ENCODE results near the gene PER2.
A peak's percentile ranks its signal among the peaks of the same experiment; 100 is the strongest.
"Not testable (repeated sequence)": the region's sequence is repeated elsewhere in the genome, so short reads cannot be mapped to it uniquely, and the experiment has no call there.

The PER2 gene

GRCh38 chr2:238274152-238274865 lies 14.1 kb downstream of the PER2 start:
- H3K9me3 Mint-ChIP-seq, result no peaks in the 10 kb centered on the region
- H3K36me3 Mint-ChIP-seq (ENCODE audit: low read depth), result peaks cover 88% of the 10 kb centered on the region
- peak overlapping the region; percentile 85 for H3K27ac Mint-ChIP-seq
- no peaks in the 10 kb centered on the region for H3K27me3 Mint-ChIP-seq
- H3K4me3 Mint-ChIP-seq, result no peak overlapping the region
- intact Hi-C loops (cut with micrococcal nuclease), result no loop called here
- peaks cover 15% of the 10 kb centered on the region for H3K4me1 Mint-ChIP-seq (ENCODE audit: low read depth)

- Mint-ChIP-seq H3K4me1 (ENCODE audit: low read depth) (peaks cover 15% of the 10 kb centered on the region), H3K4me3 (peak overlapping the region; percentile 22), H3K27ac (peak overlapping the region; percentile 85), H3K36me3 (ENCODE audit: low read depth) (peaks cover 93% of the 10 kb centered on the region)
- H3K27me3 Mint-ChIP-seq; H3K9me3 Mint-ChIP-seq; intact Hi-C loops (cut with micrococcal nuclease): not testable (repeated sequence)
These were observed 15.0 kb downstream of the PER2 start for GRCh38 chr2:238273433-238273832.

DNA sequence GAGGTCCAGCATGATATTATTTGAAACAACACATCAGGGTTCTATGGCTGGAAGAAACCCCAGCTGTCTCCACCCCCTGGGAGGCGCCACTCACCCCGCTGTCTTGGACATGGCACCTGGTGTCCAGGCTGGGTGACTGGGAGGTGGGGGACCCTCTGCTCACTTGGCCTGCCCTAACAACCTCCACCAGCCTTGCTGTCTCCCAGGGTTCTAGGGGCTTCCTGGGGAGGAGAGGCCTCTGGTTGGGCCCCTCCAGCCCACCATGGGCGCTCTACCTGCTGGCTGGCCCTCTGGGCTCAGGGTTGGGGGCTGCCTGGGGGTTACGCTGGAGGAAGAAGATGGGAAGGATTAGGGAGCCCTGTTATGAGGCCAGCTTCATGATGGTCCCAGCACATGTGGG lies 16.3 kb downstream of the PER2 start:
- peaks cover 15% of the 10 kb centered on the region for H3K4me1 Mint-ChIP-seq (ENCODE audit: low read depth)
- no peaks in the 10 kb centered on the region for H3K27me3 Mint-ChIP-seq
- H3K27ac Mint-ChIP-seq, result peak overlapping the region; percentile 85
- no peaks in the 10 kb centered on the region for H3K9me3 Mint-ChIP-seq
- peaks cover 94% of the 10 kb centered on the region for H3K36me3 Mint-ChIP-seq (ENCODE audit: low read depth)
- no peak overlapping the region for H3K4me3 Mint-ChIP-seq
- intact Hi-C loops (cut with micrococcal nuclease), result no loop called here

DNA sequence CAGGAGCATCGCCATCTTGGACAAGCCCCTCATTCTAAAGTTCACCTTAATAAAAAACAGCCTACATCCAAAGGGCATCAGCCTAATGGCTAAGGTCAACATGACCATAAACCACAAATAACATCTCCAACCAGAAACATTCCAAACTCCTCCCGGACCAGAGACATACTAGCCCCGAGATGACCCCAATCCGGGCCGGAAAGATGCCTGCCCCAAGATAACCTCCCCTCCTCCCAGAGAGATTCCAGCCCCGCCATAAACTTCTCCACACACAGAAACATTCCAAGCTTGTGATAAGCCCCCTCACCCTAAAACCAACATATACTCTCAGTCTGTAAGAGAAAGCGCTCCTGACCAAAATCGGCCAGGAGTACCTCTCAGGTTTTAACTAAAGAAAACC lies 16.7 kb downstream of the PER2 start:
- intact Hi-C loops (cut with micrococcal nuclease); H3K27me3 Mint-ChIP-seq; H3K9me3 Mint-ChIP-seq; H3K4me3 Mint-ChIP-seq: not testable (repeated sequence)
- Mint-ChIP-seq H3K27ac (peak overlapping the region; percentile 85), H3K4me1 (ENCODE audit: low read depth) (peaks cover 15% of the 10 kb centered on the region), H3K36me3 (ENCODE audit: low read depth) (peaks cover 94% of the 10 kb centered on the region)

DNA sequence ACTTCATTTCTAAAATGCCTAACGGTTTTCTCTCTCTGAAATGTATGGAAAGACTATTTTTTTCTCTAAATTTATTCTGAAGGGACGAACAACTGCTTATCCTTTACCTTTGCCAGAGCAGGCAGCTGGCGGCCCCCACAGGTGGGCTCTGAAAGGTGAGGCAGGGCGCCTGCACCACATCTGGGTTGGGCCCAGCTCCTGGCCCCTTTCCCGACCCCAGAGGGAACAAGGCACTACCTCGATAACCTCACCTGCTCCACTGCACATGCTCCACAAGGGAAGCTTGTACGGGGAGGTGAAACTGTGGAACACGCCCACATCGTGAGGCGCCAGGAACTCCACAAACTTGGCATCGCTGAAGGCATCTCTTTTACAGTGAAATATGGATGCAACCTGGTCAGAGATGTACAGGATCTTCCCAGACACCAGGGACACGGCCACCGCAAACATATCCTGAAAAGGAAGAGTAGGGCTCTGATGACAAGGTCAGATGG lies 17.3 kb downstream of the PER2 start:
- peaks cover 15% of the 10 kb centered on the region for H3K4me1 Mint-ChIP-seq (ENCODE audit: low read depth)
- intact Hi-C loops (cut with micrococcal nuclease), result no loop called here

DNA sequence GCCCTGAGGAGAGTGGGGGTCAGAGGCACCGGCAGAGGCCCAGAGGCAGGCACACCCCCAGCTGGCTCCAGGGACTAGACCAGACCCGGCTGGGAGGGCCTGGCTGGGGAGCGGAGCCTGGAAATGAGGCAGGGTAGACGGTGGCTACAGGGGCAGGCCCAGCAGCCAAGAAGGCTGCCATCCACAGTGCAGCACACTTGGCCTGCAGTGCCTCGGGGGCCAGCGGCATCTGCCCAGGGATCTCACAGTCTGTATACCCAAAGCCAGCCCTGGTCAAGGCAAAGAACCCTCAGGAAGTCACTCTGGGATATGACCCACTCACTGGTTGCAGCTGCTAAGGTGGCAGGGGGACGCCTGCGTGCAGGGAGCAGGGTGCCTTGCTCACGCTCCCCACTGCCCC lies 17.8 kb downstream of the PER2 start:
- H3K36me3 Mint-ChIP-seq (ENCODE audit: low read depth), result peaks cover 96% of the 10 kb centered on the region
- no peak overlapping the region for H3K27ac Mint-ChIP-seq
- intact Hi-C loops (cut with micrococcal nuclease), result no loop called here
- H3K27me3 Mint-ChIP-seq, result no peaks in the 10 kb centered on the region
- H3K4me3 Mint-ChIP-seq, result no peak overlapping the region
- H3K9me3 Mint-ChIP-seq, result no peaks in the 10 kb centered on the region
- peaks cover 15% of the 10 kb centered on the region for H3K4me1 Mint-ChIP-seq (ENCODE audit: low read depth)

More for the DNA sequence above, 17.3 kb downstream of the PER2 start:
- Mint-ChIP-seq H3K4me3 (no peak overlapping the region), H3K27ac (no peak overlapping the region), H3K9me3 (no peaks in the 10 kb centered on the region), H3K27me3 (no peaks in the 10 kb centered on the region), H3K36me3 (ENCODE audit: low read depth) (peaks cover 94% of the 10 kb centered on the region)

DNA sequence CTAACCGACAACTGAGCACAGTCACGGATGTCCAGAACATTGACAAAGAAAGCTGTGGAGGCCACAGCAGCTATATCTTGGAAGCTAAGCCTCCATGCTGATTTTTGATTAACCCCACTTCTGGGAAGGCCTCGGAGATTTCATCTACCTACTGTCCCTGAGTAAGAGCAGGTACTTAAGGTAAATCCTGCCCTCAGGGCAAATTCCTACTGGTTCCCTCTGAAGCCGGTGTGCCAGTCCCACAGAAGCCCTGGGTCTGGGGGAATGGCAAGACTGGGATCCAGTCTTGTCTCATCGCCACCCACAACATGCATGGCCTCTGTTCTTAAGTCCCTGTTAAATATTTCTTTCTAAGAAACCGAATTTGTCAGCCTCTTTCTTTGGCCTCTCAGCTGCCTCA lies 18.7 kb downstream of the PER2 start:
- Mint-ChIP-seq H3K4me1 (ENCODE audit: low read depth) (peaks cover 15% of the 10 kb centered on the region), H3K36me3 (ENCODE audit: low read depth) (peaks cover 92% of the 10 kb centered on the region), H3K27ac (no peak overlapping the region), H3K27me3 (no peaks in the 10 kb centered on the region), H3K9me3 (no peaks in the 10 kb centered on the region), H3K4me3 (no peak overlapping the region)
- intact Hi-C loops (cut with micrococcal nuclease), result no loop called here

GRCh38 chr2:238267884-238268680 lies 20.3 kb downstream of the PER2 start:
- no peak overlapping the region for H3K4me3 Mint-ChIP-seq
- peaks cover 24% of the 10 kb centered on the region for H3K4me1 Mint-ChIP-seq (ENCODE audit: low read depth)
- H3K27me3 Mint-ChIP-seq, result no peaks in the 10 kb centered on the region
- no peak overlapping the region for H3K27ac Mint-ChIP-seq
- peaks cover 90% of the 10 kb centered on the region for H3K36me3 Mint-ChIP-seq (ENCODE audit: low read depth)
- no peaks in the 10 kb centered on the region for H3K9me3 Mint-ChIP-seq
- intact Hi-C loops (cut with micrococcal nuclease), result no loop called here

- no peak overlapping the region for H3K27ac Mint-ChIP-seq
- intact Hi-C loops (cut with micrococcal nuclease), result no loop called here
- no peak overlapping the region for H3K4me3 Mint-ChIP-seq
- no peaks in the 10 kb centered on the region for H3K27me3 Mint-ChIP-seq
- H3K4me1 Mint-ChIP-seq (ENCODE audit: low read depth), result peaks cover 17% of the 10 kb centered on the region
- no peaks in the 10 kb centered on the region for H3K9me3 Mint-ChIP-seq
- peaks cover 90% of the 10 kb centered on the region for H3K36me3 Mint-ChIP-seq (ENCODE audit: low read depth)
These were observed 21.1 kb downstream of the PER2 start for GRCh38 chr2:238267341-238267710.

GRCh38 chr2:238265605-238266004 lies 22.8 kb downstream of the PER2 start:
- peaks cover 12% of the 10 kb centered on the region for H3K4me1 Mint-ChIP-seq (ENCODE audit: low read depth)
- no peaks in the 10 kb centered on the region for H3K9me3 Mint-ChIP-seq
- H3K27me3 Mint-ChIP-seq, result no peaks in the 10 kb centered on the region
- no peak overlapping the region for H3K27ac Mint-ChIP-seq
- no peak overlapping the region for H3K4me3 Mint-ChIP-seq
- intact Hi-C loops (cut with micrococcal nuclease), result no loop called here
- peaks cover 90% of the 10 kb centered on the region for H3K36me3 Mint-ChIP-seq (ENCODE audit: low read depth)

GRCh38 chr2:238264072-238264460 lies 24.3 kb downstream of the PER2 start:
- Mint-ChIP-seq H3K36me3 (ENCODE audit: low read depth) (peaks cover 90% of the 10 kb centered on the region), H3K4me3 (no peak overlapping the region), H3K27me3 (no peaks in the 10 kb centered on the region), H3K4me1 (ENCODE audit: low read depth) (peaks cover 12% of the 10 kb centered on the region), H3K9me3 (no peaks in the 10 kb centered on the region), H3K27ac (peak overlapping the region; percentile 46)
- intact Hi-C loops (cut with micrococcal nuclease), result no loop called here

DNA sequence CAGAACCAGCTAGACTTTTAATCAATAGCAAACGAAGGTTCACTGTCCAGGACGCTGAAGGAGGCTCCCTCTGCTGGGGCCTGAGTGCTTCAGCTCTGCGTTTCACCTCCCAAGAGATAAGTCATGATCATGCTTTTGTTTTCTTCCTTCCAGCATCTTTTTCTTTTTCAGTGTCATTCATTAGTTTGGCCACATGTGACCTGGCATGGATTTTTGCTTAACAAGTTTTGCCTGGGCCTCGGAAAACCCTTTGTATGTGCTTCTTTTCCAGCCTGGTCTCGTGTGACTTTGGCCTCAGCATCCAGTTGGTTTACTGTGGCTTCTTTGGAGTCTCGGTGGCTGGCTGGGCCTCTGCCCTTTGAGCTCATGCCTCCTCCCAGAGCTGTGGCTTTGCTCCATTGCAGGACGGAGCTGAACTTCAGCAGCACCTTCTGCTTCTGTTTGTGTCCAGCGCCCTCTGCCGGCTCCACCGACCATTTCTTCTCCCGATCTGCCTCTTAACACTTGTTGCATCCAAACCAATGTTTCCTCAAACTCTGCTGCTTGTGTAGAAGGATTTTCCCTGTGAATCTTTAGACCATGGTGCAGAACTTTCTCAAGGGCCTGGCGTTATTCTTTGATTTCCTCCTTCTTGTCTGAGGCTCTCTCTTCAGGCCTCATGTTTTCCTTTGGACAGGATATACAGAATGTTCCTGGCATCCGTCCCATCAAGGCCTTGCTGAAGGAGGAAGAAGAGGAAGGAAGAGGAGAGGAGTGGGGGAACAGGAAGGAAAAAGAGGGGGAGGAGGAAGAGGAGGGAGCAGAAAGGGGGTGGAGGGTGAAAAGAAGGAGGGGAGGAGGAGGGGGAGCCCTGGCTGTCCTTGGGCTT lies 25.0 kb downstream of the PER2 start:
- Mint-ChIP-seq H3K27me3 (no peaks in the 10 kb centered on the region), H3K4me1 (ENCODE audit: low read depth) (peaks cover 12% of the 10 kb centered on the region), H3K27ac (peak overlapping the region; percentile 46), H3K36me3 (ENCODE audit: low read depth) (peaks cover 91% of the 10 kb centered on the region), H3K9me3 (no peaks in the 10 kb centered on the region), H3K4me3 (no peak overlapping the region)
- intact Hi-C loops (cut with micrococcal nuclease), result loop anchor here (1.0 kb wide), 1 partner anchor 405 kb away; no protein-coding TSS in a partner anchor

DNA sequence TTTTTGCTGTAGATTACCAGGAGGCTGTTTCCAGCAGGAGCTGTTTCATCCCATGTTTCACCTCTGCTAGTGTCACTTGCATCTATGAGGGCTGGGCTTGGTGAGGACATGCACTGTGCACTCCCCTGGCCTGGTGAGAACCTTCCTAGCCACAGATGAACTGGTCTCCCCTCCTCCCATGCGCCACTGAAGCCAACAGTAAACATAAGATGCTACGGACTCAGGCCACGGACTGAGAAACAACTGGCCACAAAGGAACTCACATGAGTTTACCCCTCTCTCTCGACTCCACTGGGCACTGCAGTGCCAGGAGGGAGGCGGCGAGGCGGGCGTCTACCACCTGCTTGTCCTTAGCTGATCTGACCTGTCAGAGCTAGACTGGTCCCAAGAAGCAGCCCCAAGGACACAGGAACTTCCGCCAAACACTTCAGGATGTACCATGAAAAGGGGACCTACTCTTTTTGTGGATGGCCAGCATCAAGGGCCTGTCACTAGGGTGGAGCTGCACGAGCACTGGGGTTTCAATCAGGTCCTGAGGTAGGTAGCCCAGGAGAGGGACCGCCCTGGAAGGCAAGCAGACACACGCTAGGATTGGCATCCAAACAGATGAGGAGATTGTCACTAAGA lies 25.8 kb downstream of the PER2 start:
- Mint-ChIP-seq H3K27ac (no peak overlapping the region), H3K9me3 (no peaks in the 10 kb centered on the region), H3K36me3 (ENCODE audit: low read depth) (peaks cover 91% of the 10 kb centered on the region), H3K4me3 (no peak overlapping the region), H3K27me3 (no peaks in the 10 kb centered on the region), H3K4me1 (ENCODE audit: low read depth) (peaks cover 12% of the 10 kb centered on the region)
- intact Hi-C loops (cut with micrococcal nuclease), result loop anchor here (1.0 kb wide), 1 partner anchor 404 kb away; no protein-coding TSS in a partner anchor
